LNCaP clone FGC (cell line): ENCODE results near the gene LEMD1.

Experiments used
- DNase-seq: peaks from one replicate; pipeline ENCODE4 v3.0.0-alpha.2; 2011; ENCODE audit warnings: low read depth
- H3K4me3 ChIP-seq: 2 replicates; pipeline ENCODE4 v1.5.1; 2011; ENCODE audit warnings: mild to moderate bottlenecking, low read depth, low read length, control low read depth
- TF ChIP-seq, protein P1 (sequence below): IDR thresholded peaks from 2 replicates; pipeline ENCODE4 v1.5.1; 2012; ENCODE audit warnings: mild to moderate bottlenecking; ENCODE audit not compliant: control insufficient read depth, insufficient read depth; ENCODE audit errors: extremely low read depth

LEMD1 gene

DNA sequence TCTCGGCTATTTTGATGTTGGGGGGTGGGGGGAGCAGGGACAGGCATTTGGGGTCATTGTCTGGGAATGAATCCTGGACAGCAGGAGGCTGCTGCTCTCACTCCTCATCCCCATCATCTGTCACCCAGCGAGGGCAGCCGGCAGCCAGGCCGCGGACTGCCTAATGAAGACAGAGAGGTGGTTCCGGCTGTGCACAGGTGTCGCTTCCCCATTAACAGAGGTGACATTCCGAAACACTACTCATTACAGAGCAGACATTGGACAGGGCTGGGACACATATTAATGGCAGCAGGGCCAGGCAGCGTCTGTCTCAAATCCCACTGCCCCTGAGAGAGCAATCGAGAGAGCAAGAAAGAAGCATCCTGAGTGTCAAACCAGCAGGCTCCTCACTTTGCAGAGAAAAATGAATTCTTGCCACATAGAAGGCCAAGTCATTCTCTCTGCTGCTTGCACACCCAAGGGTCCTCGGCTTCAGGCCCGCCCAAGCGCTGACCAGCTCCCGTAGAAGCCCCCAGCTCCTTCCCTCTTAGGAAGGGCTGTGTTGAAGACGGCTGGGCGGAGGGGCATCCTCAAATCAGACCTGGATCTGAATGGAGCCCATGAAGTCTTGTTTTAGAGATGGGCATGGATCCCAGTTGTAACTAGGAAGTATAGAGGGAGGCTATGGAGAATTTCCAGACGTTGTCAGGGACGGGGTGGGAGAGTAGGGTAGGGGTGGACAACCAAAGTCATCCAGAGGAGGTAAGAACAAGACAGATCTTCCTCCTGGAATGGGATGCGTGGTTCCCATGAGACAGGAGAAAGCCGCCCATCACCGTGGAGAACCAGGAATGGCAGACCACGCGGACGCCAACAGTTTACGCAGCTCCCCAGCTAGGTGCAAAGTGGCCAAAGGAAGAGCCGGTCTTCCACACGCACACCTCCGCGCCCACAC, 8.2 kb upstream of the LEMD1 start:
- peak overlapping the region; percentile 44 for H3K4me3 ChIP-seq
- no peak for DNase-seq
- TF ChIP-seq, protein P1, sequence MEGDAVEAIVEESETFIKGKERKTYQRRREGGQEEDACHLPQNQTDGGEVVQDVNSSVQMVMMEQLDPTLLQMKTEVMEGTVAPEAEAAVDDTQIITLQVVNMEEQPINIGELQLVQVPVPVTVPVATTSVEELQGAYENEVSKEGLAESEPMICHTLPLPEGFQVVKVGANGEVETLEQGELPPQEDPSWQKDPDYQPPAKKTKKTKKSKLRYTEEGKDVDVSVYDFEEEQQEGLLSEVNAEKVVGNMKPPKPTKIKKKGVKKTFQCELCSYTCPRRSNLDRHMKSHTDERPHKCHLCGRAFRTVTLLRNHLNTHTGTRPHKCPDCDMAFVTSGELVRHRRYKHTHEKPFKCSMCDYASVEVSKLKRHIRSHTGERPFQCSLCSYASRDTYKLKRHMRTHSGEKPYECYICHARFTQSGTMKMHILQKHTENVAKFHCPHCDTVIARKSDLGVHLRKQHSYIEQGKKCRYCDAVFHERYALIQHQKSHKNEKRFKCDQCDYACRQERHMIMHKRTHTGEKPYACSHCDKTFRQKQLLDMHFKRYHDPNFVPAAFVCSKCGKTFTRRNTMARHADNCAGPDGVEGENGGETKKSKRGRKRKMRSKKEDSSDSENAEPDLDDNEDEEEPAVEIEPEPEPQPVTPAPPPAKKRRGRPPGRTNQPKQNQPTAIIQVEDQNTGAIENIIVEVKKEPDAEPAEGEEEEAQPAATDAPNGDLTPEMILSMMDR: no peak

DNA sequence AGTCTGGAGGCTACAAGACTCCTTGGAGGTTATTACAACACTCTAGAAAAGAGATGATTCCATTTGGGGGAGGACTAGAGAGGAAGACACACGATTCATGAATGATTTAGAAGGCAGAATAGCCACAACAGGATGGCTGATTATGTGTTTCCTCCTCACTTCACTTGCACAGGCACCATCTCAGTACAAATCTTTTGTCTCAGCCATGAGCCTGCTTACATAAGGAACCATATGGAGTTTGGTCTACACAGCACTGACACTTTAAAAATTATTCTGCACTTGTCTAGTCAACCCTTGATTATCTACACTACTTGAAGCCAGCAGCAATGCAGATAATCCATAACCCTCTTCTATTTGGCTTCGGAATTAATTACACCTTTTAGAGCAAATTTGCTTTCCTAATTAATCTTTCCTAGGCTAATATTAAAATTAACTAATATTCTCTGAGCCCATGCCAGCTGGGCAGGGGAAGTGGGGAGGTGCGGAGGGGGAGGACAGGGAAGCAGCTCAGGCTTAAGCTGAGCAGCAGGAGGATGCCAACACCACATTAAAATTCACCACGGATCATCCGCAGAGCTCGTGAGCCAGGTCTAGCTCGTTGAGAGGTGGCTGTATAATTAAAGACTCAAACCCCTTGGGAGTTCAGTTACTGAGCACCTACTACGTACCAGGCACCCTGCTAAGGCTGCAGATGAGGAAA, 3.2 kb upstream of the LEMD1 start:
- H3K4me3 ChIP-seq: no peak overlapping the region
- TF ChIP-seq, protein P1: no peak
- no peak for DNase-seq

DNA sequence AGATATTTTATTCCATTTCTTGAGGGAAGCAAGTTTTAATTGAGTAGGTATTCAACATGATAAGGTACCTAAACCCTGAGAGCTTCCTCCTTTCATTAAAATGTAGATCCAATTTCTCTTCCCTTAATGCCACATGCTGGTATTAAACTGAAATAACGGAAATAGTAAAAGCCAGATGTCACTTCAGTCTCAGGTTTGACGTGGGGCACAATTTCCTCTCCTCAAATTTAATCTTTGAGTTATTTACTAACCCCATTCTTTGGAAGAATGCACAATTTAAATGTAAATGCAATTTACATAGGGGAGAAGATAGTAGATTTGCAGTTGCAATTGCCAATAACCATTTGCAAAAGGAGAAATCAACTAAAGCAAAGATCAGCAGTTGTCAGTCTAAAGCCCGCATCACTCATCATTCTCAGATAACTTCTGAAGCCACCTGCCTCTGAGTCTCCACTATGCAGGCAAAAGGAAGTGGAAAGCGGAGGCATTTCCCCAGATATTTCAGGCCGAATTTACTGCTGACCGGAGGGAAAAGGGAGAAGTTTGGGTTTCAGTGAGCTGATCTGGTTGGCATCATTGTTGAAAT, 2.1 kb upstream of the LEMD1 start:
- TF ChIP-seq, protein P1: no peak
- H3K4me3 ChIP-seq: no peak overlapping the region
- no peak for DNase-seq

DNA sequence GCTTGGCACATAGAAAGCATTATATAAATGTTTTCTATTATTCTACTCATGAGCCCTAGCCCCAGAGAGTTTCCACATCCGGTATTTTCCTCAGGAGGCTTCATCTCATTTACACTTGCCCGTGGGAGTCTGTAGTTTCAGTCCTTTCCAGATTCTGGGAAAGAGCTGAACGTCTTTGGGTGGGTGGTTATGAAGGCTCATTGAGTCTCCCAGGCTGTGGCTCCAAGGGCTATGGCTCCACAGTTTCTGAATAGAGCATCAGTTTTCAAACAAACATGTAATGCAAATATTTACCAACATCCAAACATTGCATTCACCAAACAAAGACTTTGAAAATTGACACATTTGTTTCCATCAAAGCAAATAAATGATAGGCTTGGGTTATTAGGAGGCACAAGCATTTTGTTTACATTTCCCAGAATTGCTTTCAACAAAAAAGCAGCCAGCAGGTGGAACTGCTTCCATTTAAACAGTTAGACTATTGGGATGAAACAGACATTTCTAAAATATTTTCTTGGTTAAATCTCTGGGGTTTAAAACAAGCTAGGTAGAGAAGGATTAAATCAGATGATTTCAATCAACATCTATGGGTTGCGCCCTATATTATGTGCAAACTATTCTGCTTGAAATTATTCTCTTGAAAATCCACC, 1.3 kb upstream of the LEMD1 start:
- TF ChIP-seq, protein P1: peak; percentile 37
- peak; percentile 42 for DNase-seq
- H3K4me3 ChIP-seq: no peak overlapping the region

DNA sequence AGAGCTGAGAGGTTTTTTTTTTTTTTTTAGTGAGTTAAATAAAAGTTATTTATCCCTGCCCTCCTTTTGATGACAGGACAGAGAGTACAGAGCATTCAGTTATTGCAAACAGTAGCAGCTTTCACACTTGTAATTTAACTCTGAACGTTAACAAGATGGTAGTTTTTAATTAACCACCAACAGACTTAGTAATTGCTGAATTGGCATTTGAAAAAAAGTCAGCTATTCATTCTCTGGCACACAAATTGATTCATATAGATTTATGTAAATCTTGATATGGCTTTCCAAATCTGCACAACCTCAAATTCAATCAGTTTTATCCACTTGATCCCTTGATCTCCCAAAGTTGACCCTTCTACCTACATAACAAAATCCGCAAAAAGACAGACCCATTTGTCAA, 918 bp downstream of the LEMD1 start:
- no peak for DNase-seq
- TF ChIP-seq, protein P1: no peak
- H3K4me3 ChIP-seq: no peak overlapping the region

DNA sequence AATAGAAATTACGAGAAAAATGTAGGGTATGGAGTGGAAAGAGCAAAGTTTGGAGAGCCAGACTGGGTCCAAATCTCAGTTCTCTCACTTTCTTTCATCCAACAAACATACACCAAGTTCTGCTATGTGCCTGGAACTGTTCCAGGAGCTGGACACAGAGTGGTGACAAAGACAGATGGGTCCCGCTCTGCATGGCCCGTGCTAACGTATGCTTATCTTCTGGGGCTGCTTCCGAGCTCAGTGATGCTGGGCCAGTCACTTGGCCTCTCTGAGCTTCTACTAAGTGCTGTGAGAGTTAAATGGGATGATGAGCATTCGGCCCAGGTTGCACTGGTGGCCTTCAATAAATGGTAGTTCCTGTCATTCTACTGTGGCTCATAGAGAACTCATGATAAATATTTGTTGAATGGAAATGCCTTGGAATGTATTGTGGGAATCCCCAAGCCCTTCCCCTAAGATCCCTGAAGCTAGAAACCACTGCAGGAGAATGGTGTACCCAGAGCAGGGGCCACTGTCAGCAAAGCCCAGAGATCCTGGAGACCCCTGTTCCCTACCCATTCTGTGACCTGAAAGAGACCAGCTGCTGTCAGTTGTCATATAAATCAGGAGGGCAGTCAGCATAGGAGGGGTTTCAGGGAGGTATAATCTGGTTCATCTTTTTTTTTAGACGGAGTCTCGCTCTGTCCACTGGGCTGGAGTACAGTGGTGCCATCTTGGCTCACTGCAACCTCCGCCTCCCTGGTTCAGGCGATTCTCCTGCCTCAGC, 3.8 kb downstream of the LEMD1 start:
- DNase-seq: no peak
- no peak overlapping the region for H3K4me3 ChIP-seq
- TF ChIP-seq, protein P1: no peak
